CD4-positive, alpha-beta T cell treated with Interleukin-17A for 4 hours (primary cell): ENCODE results near the gene DVL1.

Experiments
- DNase-seq: peaks from one replicate; pipeline ENCODE4 v3.0.0-alpha.2; 2020; ENCODE audit warnings: mixed read lengths

DVL1 gene

GRCh38 chr1:1309251-1310108 lies 39.7 kb downstream of the DVL1 start:
- peak; percentile 11 for DNase-seq

- peak; percentile 12 for DNase-seq
These were observed 40.4 kb downstream of the DVL1 start for GRCh38 chr1:1308756-1309250.

GRCh38 chr1:1307923-1308755 lies 41.1 kb downstream of the DVL1 start, which contains the start of the genes ACAP3 and PUSL1:
TSS of gene ACAP3 (minus strand) at chr1:1307930. CDS start at chr1:1307815, 115 bp downstream.
TSS of gene PUSL1 (plus strand) at chr1:1308597. CDS start at chr1:1308644, 47 bp downstream.
- DNase-seq: peak; percentile 93

GRCh38 chr1:1307261-1307922 lies 41.8 kb downstream of the DVL1 start:
- no peak for DNase-seq

GRCh38 chr1:1306661-1307260 lies 42.5 kb downstream of the DVL1 start:
- DNase-seq: peak; percentile 13

GRCh38 chr1:1306070-1306660 lies 43.1 kb downstream of the DVL1 start:
- peak; percentile 10 for DNase-seq

GRCh38 chr1:1305300-1306069 lies 43.7 kb downstream of the DVL1 start:
- DNase-seq: peak; percentile 89

GRCh38 chr1:1304331-1305299 lies 44.6 kb downstream of the DVL1 start:
- peak; percentile 16 for DNase-seq

GRCh38 chr1:1303736-1304135 lies 45.5 kb downstream of the DVL1 start:
- DNase-seq: no peak

- DNase-seq: no peak
These were observed 46.2 kb downstream of the DVL1 start for GRCh38 chr1:1302951-1303509.

GRCh38 chr1:1302006-1302430 lies 47.2 kb downstream of the DVL1 start:
- peak; percentile 25 for DNase-seq

- DNase-seq: no peak
These were observed 48.9 kb downstream of the DVL1 start for GRCh38 chr1:1300352-1300739.

GRCh38 chr1:1299686-1300351 lies 49.4 kb downstream of the DVL1 start:
- DNase-seq: peak; percentile 39

GRCh38 chr1:1298861-1299685 lies 50.1 kb downstream of the DVL1 start:
- DNase-seq: no peak

GRCh38 chr1:1297802-1298424 lies 51.3 kb downstream of the DVL1 start:
- DNase-seq: no peak

- DNase-seq: no peak
These were observed 52.9 kb downstream of the DVL1 start for GRCh38 chr1:1296070-1297061.
